Esophagus (tissue), 2 donors: ENCODE results near the gene WIPF2. TPM values are rescaled to one million over a fixed set of nuclear protein-coding genes. Genes with fewer than 3 reads are reported as not detected.

Experiments
- H3K27ac ChIP-seq, 2 donors: one replicate each; pipeline ENCODE4 v1.5.1; 2013; ENCODE audit warnings: low read depth in 2 of 2, mild to moderate bottlenecking in 2 of 2, inconsistent platforms in 1 of 2, low read length in 1 of 2, moderate library complexity in 1 of 2
- H3K27me3 ChIP-seq, 2 donors: one replicate each; pipeline ENCODE4 v1.6.1; 2013; ENCODE audit warnings: low read length in 2 of 2, control low read depth in 1 of 2, mild to moderate bottlenecking in 1 of 2; ENCODE audit not compliant: insufficient read depth in 2 of 2, control insufficient read depth in 1 of 2
- H3K36me3 ChIP-seq, 2 donors: one replicate each; pipeline ENCODE4 v1.6.1; 2013; ENCODE audit warnings: low read length in 1 of 2; ENCODE audit not compliant: control insufficient read depth in 2 of 2, insufficient read depth in 2 of 2
- H3K4me1 ChIP-seq, 2 donors: one replicate each; pipeline ENCODE4 v1.6.1; 2013; ENCODE audit warnings: low read length in 1 of 2; ENCODE audit not compliant: control insufficient read depth in 2 of 2, insufficient read depth in 2 of 2
- H3K4me3 ChIP-seq, 2 donors: one replicate each; pipeline ENCODE4 v1.5.1; 2013; ENCODE audit warnings: low read length in 2 of 2, mild to moderate bottlenecking in 2 of 2, low read depth in 1 of 2, moderate library complexity in 1 of 2
- H3K9me3 ChIP-seq, 2 donors: one replicate each; pipeline ENCODE4 v1.6.1; 2013; ENCODE audit warnings: mild to moderate bottlenecking in 2 of 2, low read depth in 1 of 2, low read length in 1 of 2, moderate library complexity in 1 of 2; ENCODE audit not compliant: control insufficient read depth in 2 of 2, insufficient read depth in 1 of 2
- WGBS, 2 donors: extraction: QIAGEN DNeasy Blood & Tissue Kit; methylation state at CpG; one replicate each; pipeline ENCODE4 v1.1.7; 2013; 5-methylcytosine and 5-hydroxymethylcytosine counted together
- polyA plus RNA-seq, 2 donors: library from polyadenylated mRNA; stranded (reverse); fragments of 200-250 nt; gene quantifications; one replicate each; pipeline ENCODE4 v1.2.3, GENCODE V29; 2013
- donor health status: healthy with polysubstance abuse.
- donor health status: Bipolar disorder and iron deficiency.

The WIPF2 gene
- polyA plus RNA-seq, 2 donors, result 9.1 to 15.3 TPM

- Histone ChIP-seq H3K9me3 (no peaks in the 10 kb centered on the region), H3K36me3 (peaks cover 18 to 27% of the 10 kb centered on the region in 2 donors), H3K4me1 (no peaks in the 10 kb centered on the region), H3K27ac (no peak overlapping the region), H3K27me3 (no peaks in the 10 kb centered on the region), H3K4me3 (no peak overlapping the region)
- 92 to 93% methylated on average over 5 of the region's 5 CpGs for WGBS, 2 donors
Observed at GRCh38 chr17:40265337-40265736, 46.2 kb downstream of the WIPF2 start.

GRCh38 chr17:40266882-40267281, 47.8 kb downstream of the WIPF2 start:
- H3K4me3 ChIP-seq, result no peak overlapping the region
- no peaks in the 10 kb centered on the region for H3K4me1 ChIP-seq
- no peaks in the 10 kb centered on the region for H3K9me3 ChIP-seq
- peaks cover 18 to 28% of the 10 kb centered on the region in 2 donors for H3K36me3 ChIP-seq
- 96 to 97% methylated on average over 6 of the region's 6 CpGs for WGBS, 2 donors
- no peaks in the 10 kb centered on the region for H3K27me3 ChIP-seq
- no peak overlapping the region for H3K27ac ChIP-seq

GRCh38 chr17:40268141-40268712, 49.1 kb downstream of the WIPF2 start:
- Histone ChIP-seq H3K27me3 (no peaks in the 10 kb centered on the region), H3K36me3 (peaks cover 19 to 20% of the 10 kb centered on the region in 2 donors), H3K4me1 (no peaks in the 10 kb centered on the region), H3K9me3 (no peaks in the 10 kb centered on the region), H3K4me3 (no peak overlapping the region), H3K27ac (no peak overlapping the region)
- 67 to 89% methylated on average over 2 of the region's 2 CpGs for WGBS, 2 donors

- Histone ChIP-seq H3K36me3 (peaks cover 12 to 23% of the 10 kb centered on the region in 2 donors), H3K4me1 (no peaks in the 10 kb centered on the region), H3K4me3 (no peak overlapping the region), H3K9me3 (no peaks in the 10 kb centered on the region), H3K27me3 (no peaks in the 10 kb centered on the region), H3K27ac (no peak overlapping the region)
- WGBS, 2 donors, result 85 to 92% methylated on average over 1 of the region's 1 CpG
Observed at GRCh38 chr17:40278414-40278813, 59.3 kb downstream of the WIPF2 start.

GRCh38 chr17:40279402-40279801, 60.3 kb downstream of the WIPF2 start:
- no peaks in the 10 kb centered on the region for H3K9me3 ChIP-seq
- WGBS, 2 donors, result 91 to 93% methylated on average over 4 of the region's 4 CpGs
- H3K36me3 ChIP-seq, result peaks cover 8 to 18% of the 10 kb centered on the region in 2 donors
- H3K27ac ChIP-seq, result no peak overlapping the region
- H3K27me3 ChIP-seq, result no peaks in the 10 kb centered on the region
- no peak overlapping the region for H3K4me3 ChIP-seq
- H3K4me1 ChIP-seq, result no peaks in the 10 kb centered on the region

GRCh38 chr17:40281663-40282062, 62.6 kb downstream of the WIPF2 start:
- Histone ChIP-seq H3K36me3 (peaks cover 5 to 15% of the 10 kb centered on the region in 2 donors), H3K4me3 (no peak overlapping the region), H3K9me3 (no peaks in the 10 kb centered on the region), H3K4me1 (no peaks in the 10 kb centered on the region), H3K27ac (no peak overlapping the region), H3K27me3 (no peaks in the 10 kb centered on the region)
- 80 to 85% methylated on average over 2 of the region's 2 CpGs for WGBS, 2 donors

- H3K27me3 ChIP-seq, result no peaks in the 10 kb centered on the region
- peak overlapping the region in 1 of 2 donors; percentile 69 for H3K27ac ChIP-seq
- no peak overlapping the region for H3K4me3 ChIP-seq
- WGBS, 2 donors, result 24 to 40% methylated on average over 2 of the region's 2 CpGs
- peaks cover 0 to 2% of the 10 kb centered on the region in 2 donors for H3K4me1 ChIP-seq
- peaks cover 5 to 8% of the 10 kb centered on the region in 2 donors for H3K36me3 ChIP-seq
- H3K9me3 ChIP-seq, result no peaks in the 10 kb centered on the region
Observed at GRCh38 chr17:40283662-40284061, 64.6 kb downstream of the WIPF2 start.

- H3K36me3 ChIP-seq, result peaks cover 1 to 5% of the 10 kb centered on the region in 2 donors
- H3K4me3 ChIP-seq, result no peak overlapping the region
- 24% methylated on average over 2 of the region's 2 CpGs for WGBS, 2 donors
- H3K27ac ChIP-seq, result peak overlapping the region; percentile 69 to 72
- H3K4me1 ChIP-seq, result peaks cover 0 to 2% of the 10 kb centered on the region in 2 donors
- no peaks in the 10 kb centered on the region for H3K27me3 ChIP-seq
- H3K9me3 ChIP-seq, result no peaks in the 10 kb centered on the region
Observed at GRCh38 chr17:40284085-40284713, 65.1 kb downstream of the WIPF2 start.

- 90 to 97% methylated on average over 2 of the region's 2 CpGs for WGBS, 2 donors
- no peak overlapping the region for H3K27ac ChIP-seq
- H3K4me3 ChIP-seq, result no peak overlapping the region
- no peaks in the 10 kb centered on the region for H3K36me3 ChIP-seq
- peaks cover 0 to 2% of the 10 kb centered on the region in 2 donors for H3K4me1 ChIP-seq
- H3K27me3 ChIP-seq, result no peaks in the 10 kb centered on the region
- no peaks in the 10 kb centered on the region for H3K9me3 ChIP-seq
Observed at GRCh38 chr17:40286473-40286872, 67.4 kb downstream of the WIPF2 start.

- Histone ChIP-seq H3K36me3 (no peaks in the 10 kb centered on the region), H3K4me1 (peaks cover 0 to 2% of the 10 kb centered on the region in 2 donors), H3K27ac (peak overlapping the region in 1 of 2 donors; percentile 45), H3K27me3 (no peaks in the 10 kb centered on the region), H3K9me3 (no peaks in the 10 kb centered on the region), H3K4me3 (no peak overlapping the region)
- 45 to 46% methylated on average over 4 of the region's 4 CpGs for WGBS, 2 donors
Observed at GRCh38 chr17:40287159-40287493, 68.0 kb downstream of the WIPF2 start.
